Urothelium cell line (cell line): ENCODE results near the gene AK1.
"Not testable (repeated sequence)": the region's sequence is repeated elsewhere in the genome, so short reads cannot be mapped to it uniquely, and the experiment has no call there.

Experiments
- DNase-seq: peaks from one replicate; pipeline ENCODE4 v3.0.0; 2011; ENCODE audit warnings: low spot score, mixed read lengths
- FAIRE-seq: peaks from 2 replicates; lab custom pipeline; 2011; peaks lifted over from hg19 to GRCh38; lab: Jason Lieb, UNC

The AK1 gene

DNA sequence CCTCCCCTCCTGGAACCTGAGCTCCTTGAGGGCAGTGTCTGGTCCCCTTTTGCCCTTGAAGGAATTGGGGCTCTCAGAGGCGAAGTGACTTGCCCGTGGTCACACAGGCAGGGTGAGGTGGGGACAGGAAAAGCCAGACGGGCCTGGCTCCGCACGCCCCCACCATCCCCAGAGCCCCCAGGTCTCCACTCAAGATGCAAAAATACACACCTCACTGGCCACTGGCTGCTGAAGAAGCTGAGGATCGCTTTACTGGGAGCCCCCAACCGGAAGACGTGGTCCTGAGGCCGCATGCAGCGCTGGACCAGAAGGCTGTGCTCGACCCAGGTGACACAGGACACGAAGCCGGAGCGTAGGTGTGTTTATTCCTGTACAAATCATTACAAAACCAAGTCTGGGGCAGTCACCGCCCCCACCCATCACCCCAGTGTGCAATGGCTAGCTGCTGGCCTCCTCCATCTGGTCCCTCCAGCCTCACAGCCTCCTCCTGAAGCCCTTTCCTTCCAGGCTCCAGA is 7.6 kb upstream of the AK1 start:
- DNase-seq (no peak), FAIRE-seq (no peak)

DNA sequence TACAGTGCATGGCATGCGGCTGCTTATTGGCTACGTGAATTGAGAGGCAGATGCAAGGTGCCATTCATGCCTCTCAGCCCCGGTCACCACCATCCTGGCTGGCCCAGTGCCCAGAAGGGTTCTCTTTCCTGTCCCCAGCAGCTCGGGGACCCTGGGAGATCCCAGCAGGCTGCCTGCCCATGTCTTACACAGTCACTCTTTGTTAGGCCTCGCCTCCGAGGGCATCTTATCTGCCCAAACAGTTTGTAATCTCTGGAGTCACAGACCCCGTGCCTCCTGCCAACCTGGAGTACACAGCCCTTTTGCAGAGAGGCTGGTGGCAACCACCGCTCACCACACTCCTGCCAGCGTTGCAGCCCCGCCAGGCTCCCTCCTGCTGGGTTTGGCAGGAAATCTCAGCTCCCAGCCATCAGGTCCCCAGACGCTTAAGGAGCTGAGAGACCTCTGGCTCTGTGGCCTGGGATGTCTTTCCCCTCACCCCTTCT is 7.0 kb upstream of the AK1 start:
- no peak for FAIRE-seq
- DNase-seq, result no peak

DNA sequence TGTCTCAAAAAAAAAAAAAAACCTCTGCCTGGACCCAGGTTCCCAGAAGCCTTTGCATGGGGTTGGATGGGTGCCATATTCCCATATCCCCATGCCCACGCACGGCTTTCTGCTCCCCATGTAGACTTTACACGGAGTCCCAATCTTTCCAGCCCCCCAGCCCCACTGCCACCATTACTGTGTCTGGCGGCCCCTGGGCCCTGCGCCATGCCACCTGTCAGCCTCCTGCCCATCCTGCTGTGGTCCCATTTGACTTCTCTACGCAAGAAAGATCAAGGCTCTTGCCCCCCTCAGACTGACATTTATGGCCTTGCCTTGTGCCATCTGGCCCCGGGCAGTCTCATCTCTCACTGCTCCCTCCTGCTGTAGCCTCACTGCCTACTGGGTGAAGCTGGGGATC is 6.5 kb upstream of the AK1 start:
- DNase-seq (no peak), FAIRE-seq (no peak)

DNA sequence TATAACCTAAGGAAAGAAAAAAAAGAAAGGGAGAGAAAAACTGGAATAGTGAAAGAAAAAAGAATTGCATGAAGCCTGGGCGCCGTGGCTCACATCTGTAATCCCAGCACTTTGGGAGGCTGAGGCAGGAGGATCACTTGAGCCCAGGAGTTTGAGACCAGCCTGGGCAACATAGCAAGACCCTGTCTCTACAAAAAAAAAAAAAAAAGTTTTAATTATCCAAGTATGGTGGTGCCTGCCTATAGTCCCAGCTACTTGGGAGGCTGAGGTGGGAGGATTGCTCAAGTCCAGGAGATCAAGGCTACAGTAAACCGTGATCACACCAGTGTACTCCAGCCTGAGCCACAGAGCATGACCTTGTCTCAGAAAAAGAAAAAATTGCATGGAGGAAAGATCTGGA is 4.2 kb upstream of the AK1 start:
- not testable (repeated sequence) for FAIRE-seq, DNase-seq

DNA sequence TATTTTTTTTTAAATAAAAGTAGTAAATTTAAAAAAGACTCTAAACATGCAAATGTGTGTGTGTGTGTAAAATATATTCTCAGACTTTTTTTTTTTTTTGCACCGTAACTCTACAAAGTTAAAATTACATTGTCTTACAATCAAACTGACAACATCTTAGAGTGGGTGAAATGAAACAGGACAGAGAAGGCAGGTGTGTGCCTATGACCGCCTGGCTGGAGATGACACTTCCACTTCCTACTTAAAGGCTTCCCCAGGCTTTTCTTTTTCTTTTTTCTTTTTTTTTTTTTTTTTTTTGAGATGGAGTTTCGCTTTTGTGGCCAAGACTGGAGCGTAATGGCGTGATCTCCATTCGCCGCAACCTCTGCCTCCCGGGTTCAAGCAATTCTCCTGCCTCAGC is 2.7 kb upstream of the AK1 start:
- FAIRE-seq (no peak), DNase-seq (no peak)

DNA sequence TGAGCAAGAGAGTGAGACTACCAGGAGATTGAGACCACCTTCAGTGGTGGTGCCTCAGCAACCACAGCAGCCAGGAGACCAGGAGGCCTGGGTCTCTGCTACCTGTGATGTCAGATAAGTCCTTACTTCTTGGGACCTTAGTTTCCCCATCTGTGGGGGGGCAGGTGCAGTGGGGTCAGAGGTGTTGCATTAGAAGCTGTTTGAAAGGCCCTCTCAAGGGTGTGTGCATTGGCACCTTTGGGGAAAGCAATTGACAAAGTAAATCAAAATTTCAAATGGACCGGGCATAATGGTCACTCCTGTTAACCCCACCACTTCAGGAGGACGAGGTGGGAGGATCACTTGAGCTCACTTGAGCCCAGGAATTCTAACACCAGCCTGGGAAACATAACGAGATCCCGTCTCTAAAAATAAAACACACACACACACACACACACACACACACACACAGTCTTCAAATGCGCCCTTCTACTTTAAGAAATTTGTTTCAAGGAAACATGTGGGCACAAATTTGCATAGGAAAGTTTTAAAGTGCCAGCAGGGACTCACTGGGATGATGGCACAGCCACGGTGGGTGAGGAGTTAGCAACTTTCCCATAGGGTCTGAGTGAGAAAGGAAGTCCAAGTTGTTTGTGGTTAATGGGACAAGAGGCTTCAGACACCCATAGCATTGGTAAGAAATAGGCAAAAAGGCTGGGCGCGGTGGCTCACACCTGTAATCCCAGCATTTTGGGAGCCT is 1.3 kb upstream of the AK1 start:
- DNase-seq (no peak), FAIRE-seq (no peak)

DNA sequence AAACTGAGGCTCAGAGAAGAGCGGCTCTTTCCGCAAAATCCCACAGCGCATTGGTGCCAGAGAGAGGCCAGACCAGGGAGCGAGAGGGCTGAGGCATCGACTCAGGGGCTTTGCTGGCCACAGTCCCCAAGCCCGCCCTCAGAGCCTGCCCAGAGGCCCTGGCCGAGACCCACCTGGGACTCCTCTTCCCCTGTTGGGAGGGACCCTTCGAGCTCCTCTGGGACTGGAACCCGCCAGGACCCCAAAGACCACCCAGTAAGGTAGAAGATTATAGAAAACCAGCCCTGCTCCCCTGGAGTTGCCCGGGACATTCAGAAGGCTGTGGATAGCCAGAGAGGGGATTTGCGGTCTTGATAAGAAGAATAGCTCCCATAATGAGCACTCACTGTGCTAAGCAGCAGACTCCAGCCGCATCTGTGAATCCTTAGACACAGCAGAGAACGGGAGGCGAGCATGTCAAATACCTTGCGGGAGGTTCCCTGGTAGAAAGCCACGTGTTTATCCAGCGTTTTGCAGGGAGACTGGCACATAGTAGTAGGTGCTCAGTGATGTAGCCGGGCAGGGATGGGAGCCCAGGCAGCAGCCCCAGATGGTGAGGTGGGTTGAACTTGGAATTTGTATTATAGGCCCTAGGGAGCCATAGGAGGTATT is 651 bp upstream of the AK1 start:
- no peak for FAIRE-seq

DNA sequence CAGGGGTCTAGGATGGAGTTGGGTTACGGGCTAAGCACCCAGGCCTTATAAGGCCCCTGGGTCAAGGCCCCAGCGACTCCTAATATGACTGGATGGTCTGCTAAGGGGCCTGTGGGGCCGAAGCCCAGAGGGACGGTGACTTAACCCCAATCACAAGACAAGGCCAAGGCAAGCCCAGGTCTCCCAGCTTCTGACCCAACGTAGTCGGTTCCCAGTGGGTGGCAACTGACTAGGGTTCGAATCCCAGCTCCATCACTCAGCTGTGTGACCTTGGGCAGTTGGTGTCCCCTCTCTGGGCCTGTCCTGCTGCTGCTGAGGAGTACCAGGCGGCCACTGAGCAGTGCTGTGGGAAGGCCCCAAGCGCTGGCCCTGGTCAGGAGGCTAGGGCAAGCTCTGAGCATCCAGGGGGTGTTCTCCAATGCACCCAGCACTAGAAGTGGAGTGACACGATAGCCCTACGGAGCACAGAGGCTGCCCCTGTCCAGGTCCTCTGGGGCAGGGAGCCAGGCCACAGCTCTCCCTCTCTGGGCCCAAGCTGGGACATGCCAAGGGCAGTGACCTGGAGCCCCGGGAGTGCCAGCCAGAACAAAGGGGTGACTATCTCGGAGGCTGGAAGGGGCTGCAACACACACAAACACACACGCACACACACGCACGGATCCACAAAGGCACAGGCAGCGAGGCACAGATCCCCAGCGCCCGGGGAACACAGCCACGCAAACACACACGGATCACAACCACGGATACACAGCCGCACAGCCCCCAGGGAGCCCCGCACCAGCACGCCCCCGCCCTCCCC is 512 bp downstream of the AK1 start:
- FAIRE-seq (no peak), DNase-seq (no peak)

More for the DNA sequence above, 651 bp upstream of the AK1 start:
- no peak for DNase-seq

DNA sequence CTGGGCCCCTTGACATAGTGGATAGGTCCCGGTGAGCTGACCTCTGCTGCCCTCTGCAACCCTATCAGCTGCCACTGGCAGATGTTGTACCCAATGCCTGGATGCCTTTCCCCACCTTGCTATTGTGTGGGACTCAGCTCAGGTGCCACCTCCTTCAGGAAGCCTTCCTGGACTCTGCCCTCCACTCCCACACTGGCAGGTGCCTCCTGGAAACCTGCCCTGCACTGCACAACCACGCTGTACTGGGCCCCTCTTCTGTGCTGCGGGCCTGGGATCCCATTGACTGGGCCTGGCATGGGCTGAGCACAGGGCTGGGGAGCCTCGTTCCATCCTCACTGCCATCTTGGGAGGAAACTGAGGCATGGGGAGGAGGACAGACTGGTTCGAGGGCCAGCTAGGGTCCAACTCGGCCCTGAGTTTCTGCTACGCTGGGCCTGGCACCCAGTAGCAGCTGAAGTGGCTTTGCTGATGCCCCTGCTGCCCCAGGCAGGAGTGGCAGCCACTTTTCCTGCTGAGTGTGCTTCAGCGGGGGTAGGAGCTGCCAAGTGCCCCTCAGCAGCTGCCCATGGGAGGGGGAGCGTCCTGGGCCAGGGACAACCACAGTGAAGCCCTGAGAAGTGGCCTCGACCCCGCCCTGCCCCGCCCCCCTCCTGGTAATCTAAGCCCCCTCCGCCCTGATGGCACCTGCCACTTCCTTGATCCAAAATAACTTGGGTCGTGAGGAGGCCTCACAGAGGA is 1.3 kb downstream of the AK1 start:
- DNase-seq, result no peak
- no peak for FAIRE-seq

DNA sequence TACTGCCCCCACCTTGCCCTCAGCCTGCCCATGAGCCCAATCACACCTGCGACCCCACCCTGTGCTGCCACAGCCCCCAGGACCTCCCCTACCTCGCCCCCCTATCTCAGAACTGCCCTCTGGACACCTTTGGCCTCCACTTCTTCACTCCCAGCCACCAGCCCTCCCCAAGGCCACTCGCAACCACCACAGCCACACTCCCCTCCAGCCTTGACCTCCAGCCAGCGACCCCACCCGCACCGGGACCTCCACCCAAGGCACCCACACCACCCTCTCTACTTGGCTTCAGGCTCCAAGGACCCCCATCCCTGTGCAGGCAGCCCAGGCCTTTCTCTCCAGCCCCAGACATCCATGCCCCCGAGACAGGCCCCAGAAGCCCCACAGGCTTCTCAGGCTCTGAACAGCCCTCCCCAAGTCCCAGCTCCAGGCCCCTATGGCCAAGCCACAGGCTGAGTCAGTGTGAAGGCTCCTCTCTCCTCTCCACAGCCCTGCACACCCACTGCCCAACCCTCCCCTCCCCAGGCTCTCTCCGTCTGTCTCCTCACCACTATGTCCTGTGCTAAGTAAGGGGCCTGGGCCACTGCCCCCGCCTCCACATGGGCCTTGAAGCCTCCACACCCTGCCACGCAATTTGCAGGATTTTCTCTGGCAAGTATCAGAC is 2.0 kb downstream of the AK1 start:
- no peak for DNase-seq

DNA sequence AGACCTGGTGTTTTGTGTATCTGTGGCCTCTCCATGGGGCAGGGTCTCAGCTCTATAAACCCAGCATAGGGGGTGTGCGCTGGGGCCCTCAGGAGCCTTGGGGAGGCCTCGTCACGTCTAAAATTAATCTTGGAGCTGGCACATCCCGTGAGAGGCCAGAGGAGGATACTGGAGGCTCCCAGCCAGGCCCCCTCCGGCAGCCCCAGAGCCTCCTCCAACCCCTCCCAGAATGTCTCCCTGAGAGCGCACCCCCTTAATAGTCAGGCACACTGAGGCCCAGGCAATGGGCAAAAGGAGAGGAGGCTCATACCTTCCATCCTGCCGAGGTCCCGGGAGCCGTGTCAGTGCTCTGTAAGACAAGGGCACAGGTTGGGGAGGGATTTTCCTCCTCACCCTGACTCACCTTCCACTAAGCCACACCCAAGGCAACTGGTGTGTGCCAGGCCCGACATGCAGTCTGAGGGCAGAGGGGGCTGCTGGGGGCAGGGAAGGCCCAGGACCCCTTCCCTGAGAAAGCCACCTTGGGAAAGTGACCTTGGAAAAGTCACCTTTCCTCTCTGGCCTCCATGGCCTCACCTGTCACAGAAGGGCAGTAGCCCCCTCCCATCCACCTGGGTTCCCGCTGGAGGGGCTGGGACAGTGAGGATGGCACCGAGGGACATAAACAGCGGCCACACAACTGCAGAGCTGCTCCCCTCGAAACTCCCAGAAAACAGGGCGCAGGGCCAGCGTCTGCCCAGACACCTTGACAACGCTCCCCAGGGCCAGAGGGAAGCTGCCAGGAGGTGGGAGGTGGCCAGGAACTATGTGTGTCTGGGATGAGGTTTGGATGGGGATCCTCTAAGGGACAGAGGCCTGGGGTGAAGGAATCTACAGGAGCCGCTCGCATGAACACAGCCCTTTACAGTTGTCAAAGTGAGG is 2.9 kb downstream of the AK1 start:
- no peak for FAIRE-seq

More for the DNA sequence above, 2.0 kb downstream of the AK1 start:
- FAIRE-seq, result no peak

DNA sequence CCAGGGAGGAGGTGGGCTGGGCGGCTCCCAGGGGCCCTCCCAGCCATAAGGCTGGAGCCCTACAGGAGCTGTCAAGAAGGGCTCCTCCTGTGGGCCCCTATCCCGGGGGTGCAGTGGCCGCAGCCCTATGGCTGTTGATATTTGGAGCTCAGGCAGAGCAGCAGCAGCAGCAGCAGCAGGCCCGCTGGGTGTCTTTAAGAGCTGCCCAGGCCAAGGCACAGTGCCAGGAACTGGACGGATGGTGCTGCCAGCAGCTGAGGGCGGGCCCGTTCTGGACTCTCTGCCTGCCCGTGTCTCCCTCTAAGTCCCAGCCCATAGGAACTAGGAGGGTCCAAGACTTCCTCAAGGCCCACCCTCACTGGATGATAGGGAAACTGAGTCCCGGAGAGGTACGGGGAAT is 3.6 kb downstream of the AK1 start:
- DNase-seq, result no peak
- no peak for FAIRE-seq

More for the DNA sequence above, 2.9 kb downstream of the AK1 start:
- no peak for DNase-seq

DNA sequence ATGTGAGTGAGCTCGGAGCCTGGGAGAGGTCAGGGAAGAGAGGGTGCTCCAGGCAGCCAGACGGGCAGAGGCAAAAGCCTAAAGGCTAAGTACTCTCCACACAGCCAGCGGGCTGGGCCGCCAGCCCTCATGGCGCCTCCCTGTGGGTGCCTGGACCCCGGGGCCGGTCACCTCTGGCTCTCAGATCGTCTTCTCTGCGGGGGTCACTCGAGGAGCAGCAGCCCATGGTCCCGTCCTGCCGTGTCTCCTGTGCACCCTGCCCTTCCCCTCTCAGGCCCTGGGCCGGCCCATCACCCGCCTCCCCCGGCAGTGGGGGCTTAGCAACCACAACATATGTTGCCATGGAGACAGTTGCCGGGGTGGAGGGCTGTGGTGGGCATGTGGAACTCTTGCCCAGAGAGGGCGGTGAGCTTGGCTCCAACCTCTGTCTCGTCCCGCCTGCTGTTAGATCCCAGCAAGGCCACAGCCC is 4.2 kb downstream of the AK1 start:
- no peak for DNase-seq
- no peak for FAIRE-seq

DNA sequence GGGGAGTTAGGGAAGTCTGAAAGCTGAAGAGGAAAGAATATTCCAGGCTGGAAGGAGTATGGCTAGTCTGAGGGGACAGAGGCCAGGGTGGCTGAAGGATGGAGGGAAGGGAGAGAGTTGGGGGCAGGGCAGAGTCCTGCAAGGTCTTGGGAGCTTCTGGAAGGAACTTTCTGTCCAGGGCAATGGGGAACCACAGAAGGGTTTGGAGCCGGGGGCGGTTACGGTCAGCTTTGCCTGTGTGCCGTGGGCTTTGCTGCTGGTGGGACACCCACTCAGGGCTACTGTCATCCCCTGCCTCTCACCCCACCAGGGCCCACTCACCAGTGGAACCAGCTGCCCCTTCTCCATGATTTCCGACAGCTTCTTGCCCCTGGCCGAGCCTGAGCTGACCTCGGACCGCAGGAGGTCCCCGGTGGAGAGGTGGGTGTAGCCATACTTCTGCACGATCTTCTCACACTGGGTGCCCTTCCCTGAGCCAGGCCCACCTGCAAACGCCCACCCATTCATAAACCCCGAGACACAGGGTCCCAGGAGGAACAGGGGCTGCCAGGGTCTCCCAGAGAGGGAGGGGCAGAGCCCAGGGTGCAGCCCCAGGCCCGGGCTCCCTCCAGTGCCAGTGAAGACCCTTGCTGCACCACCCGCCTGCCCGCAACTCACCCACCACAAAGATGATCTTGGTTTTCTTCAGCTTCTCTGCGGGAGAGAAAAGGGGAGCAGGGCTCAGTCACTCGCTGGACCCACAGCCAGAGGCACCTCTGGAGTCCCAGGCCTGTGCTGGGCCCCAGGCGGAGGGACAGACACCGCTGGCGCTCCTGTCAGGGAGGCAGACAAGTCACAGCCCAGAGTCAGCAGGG is 4.9 kb downstream of the AK1 start:
- no peak for DNase-seq
- FAIRE-seq, result no peak

DNA sequence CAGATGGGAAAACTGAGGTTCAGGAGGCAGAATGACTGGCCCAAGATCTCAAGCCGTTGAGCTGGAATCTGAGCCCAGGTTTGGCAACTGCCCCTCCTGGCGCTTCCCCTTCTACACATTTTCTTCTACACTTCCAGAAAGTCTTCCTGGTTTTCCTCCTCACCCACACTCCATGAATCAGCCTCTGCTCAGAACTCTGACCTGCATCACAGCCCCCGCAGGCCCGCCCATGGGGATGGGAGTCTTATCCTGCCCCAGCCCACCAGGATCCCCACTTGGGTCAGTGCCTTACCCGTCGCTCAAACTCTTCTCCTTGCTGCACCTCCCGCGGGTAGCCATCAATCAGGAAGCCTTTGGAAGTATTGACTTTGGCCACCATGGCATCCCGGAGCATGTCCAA is 5.9 kb downstream of the AK1 start:
- FAIRE-seq (no peak), DNase-seq (no peak)

DNA sequence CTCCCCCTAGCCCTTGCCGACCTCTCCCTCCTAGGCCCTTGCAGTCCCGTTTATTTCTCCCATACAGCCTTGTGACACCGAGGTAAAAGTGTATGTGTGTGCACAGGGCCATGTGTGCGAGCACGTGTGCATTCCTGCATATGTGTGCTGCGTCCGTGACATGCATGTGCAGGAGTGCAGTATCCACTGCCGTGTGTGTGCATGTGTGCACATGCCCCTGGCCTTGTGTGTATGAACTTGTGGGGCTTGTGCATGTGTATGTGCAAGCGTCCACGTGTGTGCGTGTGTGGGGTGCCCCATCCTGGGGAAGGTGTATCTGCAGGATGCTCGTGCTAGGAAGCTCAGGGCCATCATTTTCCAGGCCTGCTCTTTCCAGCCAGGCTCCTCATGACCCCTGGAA is 6.6 kb downstream of the AK1 start:
- DNase-seq, result no peak
- FAIRE-seq, result peak; percentile 35

DNA sequence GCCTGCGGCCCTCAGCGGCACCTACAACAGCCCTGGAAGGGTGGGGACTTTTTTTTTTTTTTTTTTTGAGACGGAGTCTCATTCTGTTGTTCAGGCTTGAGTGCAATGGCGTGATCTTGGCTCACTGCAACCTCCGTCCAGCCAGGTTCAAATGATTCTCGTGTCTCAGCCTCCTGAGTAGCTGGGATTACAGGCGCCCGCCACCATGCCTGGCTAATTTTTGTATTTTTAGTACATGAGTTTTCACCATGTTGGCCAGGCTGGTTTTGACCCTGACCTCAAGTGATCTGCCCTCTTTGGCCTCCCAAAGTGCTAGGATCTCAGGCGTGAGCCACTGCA is 7.4 kb downstream of the AK1 start:
- not testable (repeated sequence) for FAIRE-seq

More for the DNA sequence above, 7.4 kb downstream of the AK1 start:
- DNase-seq, result not testable (repeated sequence)
